Midbrain (tissue), 1 donor: ENCODE results near the gene COX11.

Experiments used
- DNase-seq: peaks from one replicate; lab custom pipeline; 2025; lab: John Stamatoyannopoulos, UW

The COX11 gene, protein sequence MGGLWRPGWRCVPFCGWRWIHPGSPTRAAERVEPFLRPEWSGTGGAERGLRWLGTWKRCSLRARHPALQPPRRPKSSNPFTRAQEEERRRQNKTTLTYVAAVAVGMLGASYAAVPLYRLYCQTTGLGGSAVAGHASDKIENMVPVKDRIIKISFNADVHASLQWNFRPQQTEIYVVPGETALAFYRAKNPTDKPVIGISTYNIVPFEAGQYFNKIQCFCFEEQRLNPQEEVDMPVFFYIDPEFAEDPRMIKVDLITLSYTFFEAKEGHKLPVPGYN

GRCh38 chr17:54968262-54968987 lies at the start of gene COX11, which contains the start of gene STXBP4:
COX11 (minus strand) TSS chr17:54968654; CDS start chr17:54968646, 8 bp downstream.
STXBP4 (plus strand) TSS chr17:54968765; CDS start chr17:54986220, 17,455 bp downstream.
- DNase-seq = peak; percentile 93

- DNase-seq = no peak
Observed at GRCh38 chr17:55005520-55005919, 37.1 kb upstream of the COX11 start.

GRCh38 chr17:55004484-55004883 lies 36.0 kb upstream of the COX11 start:
- no peak for DNase-seq

- DNase-seq = no peak
Observed at GRCh38 chr17:55002458-55002857, 34.0 kb upstream of the COX11 start.

- no peak for DNase-seq
Observed at GRCh38 chr17:54996441-54996840, 28.0 kb upstream of the COX11 start.

DNA sequence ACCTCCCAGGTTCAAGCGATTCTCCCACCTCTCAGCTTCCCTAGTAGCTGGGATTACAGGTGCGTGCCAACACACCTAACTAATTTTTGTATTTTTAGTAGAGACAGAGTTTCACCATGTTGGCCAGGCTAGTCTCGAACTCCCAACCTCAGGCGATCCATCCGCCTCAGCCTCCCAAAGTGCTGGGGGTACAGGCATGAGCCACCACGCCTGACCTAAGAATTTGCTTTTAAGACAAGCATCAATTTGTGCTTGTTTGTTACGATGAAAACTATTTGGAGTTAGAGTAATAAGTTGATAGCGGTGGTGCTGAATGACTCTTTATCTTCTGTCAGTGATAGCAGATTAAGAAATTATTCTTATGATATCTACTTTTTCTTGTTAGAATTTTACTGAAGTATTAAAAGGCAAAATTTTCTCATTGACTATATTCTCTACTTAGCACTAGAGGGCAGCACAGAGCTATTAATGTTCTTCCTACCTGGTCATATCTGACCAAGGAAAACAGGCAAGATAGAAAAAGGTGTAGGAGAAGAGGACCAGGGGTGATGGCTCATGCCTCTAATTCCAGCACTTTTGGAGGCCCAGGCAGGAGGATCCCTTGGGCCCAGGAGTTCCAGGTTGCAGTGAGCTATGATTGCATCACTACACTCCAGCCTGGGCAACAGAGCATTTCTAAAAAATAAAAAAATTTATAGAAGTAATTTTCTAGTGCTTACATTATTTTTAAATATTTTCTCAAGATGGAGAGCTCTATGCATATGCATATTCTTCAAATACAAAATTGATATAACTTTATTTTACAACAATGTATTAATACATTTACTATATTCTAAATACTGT lies 24.6 kb upstream of the COX11 start:
- DNase-seq = peak; percentile 23

GRCh38 chr17:54991567-54991966 lies 23.1 kb upstream of the COX11 start:
- no peak for DNase-seq

GRCh38 chr17:54990118-54990517 lies 21.7 kb upstream of the COX11 start:
- no peak for DNase-seq

DNA sequence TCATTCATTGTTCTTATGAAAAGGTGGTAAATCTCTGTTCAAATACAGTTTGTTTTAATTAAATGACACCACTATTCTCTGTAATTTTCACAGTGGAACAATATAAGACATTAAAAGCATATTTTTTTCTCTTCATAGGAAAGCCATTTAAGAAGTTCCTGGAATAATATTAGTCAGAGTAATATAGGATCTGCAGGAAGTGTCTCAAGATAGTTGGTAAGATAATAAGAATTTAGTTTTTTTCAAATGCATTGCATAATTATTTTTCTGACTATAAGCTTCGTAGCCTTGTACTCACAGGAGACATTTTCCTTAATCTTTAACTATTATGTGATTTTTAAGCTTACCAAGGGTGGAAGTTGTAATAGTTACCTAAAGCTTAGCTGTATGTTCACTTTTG lies 17.0 kb upstream of the COX11 start:
- DNase-seq = no peak

DNA sequence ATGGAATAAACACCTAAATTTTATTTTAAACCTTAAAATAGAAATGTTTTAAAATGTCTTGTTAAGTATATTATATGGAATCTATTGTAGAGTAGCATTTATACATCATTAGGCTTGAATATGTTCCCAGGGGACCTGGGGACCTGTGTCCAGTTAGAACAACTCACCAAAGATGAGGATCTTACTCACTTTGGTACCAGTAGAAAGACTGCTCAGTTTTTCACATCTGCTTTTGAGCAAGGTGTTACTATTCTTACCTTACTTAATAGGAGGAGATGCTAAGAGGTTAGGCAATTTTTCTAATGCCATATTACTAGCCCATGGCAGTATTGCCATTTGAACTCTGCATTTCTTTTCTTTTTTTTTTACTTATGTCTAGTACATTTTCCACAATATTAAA lies 14.8 kb upstream of the COX11 start:
- no peak for DNase-seq

DNA sequence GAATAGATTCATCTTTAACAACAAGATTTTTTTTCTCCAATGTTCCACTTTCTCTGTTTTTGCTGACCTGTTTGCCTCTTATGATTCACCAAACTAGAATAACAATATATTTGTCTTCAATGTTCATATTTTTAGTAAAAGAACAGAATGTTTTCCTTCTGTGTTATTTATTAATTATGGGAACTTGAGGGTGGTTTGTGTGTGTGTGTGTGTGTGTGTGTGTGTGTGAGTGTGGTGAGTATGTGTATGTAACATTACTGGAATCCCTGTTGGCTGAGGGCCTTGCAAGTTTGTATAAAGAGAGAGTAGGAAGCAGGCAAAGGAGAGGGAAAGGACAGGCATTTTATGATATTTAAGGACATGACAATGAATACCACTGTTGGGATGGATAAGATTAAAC lies 13.9 kb upstream of the COX11 start:
- DNase-seq = no peak

DNA sequence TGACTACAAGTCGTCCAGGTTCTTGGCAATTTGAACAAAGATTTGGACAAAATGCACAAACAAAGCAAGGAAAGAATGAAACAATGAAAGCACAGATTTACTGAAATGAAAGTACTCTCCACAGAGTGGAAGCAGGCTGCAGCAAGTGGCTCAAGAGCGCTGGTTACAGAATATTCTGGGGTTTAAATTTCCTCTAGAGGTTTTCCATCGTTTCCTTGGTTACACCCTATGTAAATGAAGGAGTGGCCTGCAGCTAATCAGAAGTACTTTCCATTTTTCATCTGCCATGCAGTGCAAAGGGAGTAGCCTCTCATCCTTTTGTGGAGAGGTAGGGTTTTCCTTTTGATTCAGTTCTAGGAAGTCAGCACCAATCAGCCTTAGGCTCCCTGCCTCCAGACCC lies 11.9 kb upstream of the COX11 start:
- DNase-seq = no peak

DNA sequence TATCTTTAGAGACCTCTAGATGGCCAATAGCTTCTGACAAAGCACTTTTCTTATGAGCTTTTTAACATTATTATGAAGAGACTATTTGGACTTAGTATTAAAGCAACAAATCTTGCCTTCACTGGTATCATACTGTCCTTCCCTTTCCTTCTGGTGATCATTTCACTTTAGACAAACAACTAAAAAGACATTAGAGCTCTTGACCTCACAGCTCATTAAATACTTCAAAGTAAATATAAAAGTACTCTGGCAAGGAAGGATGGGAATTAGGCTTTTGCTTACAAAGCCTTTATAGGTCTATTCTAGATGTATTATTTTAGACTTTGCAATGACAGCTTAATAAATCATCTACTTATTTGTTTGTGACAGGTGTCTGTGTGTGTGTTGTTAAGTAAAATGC lies 11.2 kb upstream of the COX11 start:
- no peak for DNase-seq

- no peak for DNase-seq
Observed at GRCh38 chr17:54977744-54978143, 9.3 kb upstream of the COX11 start.

GRCh38 chr17:54976316-54976715 lies 7.9 kb upstream of the COX11 start:
- DNase-seq = no peak

- no peak for DNase-seq
Observed at GRCh38 chr17:54974759-54975158, 6.3 kb upstream of the COX11 start.

GRCh38 chr17:54972406-54973138 lies 4.1 kb upstream of the COX11 start:
- DNase-seq = no peak

DNA sequence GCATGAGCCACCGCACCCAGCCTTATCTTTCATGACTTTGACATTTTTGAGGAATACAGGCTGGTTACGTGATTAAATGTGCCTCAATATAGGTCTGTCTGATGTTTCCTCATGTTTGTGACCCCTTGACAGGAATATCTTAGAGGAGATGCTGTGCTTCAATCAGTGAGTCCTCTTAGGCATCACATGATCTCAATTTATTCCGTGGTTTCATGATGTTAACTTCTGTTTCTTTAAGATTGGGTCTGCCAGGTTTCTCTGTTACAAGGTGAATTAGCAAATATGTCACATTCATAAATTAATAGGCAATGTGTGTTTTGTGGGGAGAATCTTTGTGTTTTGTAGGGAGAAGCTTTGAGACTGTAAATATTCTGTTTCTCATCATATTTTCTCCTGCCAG lies 3.4 kb upstream of the COX11 start:
- DNase-seq = no peak

GRCh38 chr17:54971147-54971546 lies 2.7 kb upstream of the COX11 start:
- DNase-seq = no peak

DNA sequence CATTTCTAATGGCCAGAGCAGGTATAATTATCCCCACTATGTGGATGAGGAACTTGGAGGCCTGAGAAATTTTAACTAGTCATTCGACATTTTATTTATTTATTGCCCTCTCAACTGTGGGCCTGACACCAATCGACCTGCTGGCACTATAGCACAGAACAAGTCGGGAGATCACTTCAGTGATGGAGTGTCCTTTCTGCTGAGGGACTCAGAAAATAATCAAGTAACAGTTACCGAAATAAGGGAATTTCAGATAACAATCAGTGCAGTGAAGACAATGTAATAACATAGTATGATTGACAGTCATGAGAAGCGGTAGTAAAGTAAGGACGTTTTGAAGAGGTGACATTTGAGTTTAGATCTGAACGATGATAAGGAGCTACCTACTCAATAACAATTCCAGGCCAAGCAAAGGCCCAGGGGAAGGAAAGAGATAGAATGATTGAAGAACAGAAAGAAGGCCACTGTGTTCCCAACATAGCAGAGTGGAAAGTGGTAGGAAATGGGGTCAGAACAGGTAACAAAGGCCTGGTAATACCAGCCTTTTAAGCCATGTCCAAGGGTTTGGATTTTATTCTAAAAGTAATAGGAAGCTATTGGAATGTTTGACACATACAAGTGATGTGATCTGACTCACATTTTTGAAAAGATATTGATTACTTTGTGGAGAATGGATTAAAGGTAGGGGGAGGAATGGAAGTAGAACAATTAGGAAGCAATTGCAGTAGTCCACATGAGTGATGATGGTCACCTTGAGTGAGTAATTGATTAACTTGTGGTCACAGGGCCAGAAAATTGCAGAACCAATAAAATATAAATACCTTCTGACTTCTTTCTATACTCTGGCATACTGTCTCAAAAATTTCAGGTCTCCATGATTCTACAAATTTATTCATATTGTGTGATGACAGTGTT lies 1.5 kb upstream of the COX11 start:
- no peak for DNase-seq

DNA sequence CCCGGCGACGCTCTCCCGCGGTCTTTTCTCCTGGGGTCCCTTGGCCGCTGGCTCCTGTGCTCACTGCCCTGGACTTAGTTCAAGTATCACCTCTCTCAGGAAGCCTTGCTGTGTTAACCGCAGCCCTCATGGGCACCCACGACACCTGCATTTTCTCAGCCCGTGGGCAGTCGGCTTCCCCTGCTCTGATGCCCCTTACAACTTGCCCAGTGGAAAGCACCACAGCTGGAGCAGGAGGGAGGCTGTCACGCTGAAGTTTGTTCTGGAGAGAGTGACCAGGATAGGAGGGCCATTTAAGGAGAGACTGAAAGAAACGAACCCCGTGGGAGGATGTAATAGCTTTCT lies 506 bp upstream of the COX11 start:
- DNase-seq = peak; percentile 70
